ENCODE measurements around the gene PERM1.

DNA sequence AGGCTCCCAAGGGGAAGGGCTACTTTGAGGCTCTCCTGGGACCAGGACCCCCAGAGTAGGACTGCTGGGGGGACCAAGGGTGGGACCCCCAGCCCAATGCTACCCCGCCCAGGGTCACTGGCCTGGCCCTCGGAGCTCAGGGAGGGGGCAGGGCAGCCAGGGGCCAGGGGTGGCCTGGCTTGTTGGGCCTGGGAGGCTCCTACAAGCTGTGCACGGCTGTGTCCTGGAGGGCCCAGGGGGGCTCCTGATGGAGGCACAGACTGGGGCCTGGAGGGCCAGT lies 15.8 kb upstream of the PERM1 start:
- TF ChIP-seq, protein P1, sequence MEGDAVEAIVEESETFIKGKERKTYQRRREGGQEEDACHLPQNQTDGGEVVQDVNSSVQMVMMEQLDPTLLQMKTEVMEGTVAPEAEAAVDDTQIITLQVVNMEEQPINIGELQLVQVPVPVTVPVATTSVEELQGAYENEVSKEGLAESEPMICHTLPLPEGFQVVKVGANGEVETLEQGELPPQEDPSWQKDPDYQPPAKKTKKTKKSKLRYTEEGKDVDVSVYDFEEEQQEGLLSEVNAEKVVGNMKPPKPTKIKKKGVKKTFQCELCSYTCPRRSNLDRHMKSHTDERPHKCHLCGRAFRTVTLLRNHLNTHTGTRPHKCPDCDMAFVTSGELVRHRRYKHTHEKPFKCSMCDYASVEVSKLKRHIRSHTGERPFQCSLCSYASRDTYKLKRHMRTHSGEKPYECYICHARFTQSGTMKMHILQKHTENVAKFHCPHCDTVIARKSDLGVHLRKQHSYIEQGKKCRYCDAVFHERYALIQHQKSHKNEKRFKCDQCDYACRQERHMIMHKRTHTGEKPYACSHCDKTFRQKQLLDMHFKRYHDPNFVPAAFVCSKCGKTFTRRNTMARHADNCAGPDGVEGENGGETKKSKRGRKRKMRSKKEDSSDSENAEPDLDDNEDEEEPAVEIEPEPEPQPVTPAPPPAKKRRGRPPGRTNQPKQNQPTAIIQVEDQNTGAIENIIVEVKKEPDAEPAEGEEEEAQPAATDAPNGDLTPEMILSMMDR (IDR thresholded peaks at IDR 0.05): no peak
- TF ChIP-seq POLR2A (IDR thresholded peaks at IDR 0.05; ENCODE audit: low read depth): no peak

Measured in esophagus muscularis mucosa (tissue), 3 donors.